D721Med (cell line): ENCODE data around the gene NEU4.

Experiments used
- DNase-seq: peaks from one replicate; pipeline ENCODE4 v3.0.0; 2011; ENCODE audit warnings: low spot score; ENCODE audit not compliant: insufficient read length
- FAIRE-seq: peaks from 2 replicates; lab custom pipeline; 2011; peaks lifted over from hg19 to GRCh38; lab: Jason Lieb, UNC
- CTCF ChIP-seq: IDR thresholded peaks from 2 replicates; pipeline ENCODE4 v1.5.1; 2012; ENCODE audit warnings: mild to moderate bottlenecking, control low read depth; ENCODE audit not compliant: insufficient read depth; ENCODE audit errors: missing control alignments

Gene NEU4

GRCh38 chr2:241770936-241771285 lies 38.1 kb upstream of the NEU4 start:
- no peak for TF ChIP-seq CTCF
- DNase-seq = peak; percentile 47
- FAIRE-seq = no peak

- peak; percentile 98 for DNase-seq
- no peak for FAIRE-seq
Observed at GRCh38 chr2:241771286-241772062, 37.5 kb upstream of the NEU4 start.

GRCh38 chr2:241772063-241772499 lies 36.9 kb upstream of the NEU4 start:
- DNase-seq (no peak), FAIRE-seq (no peak)
- TF ChIP-seq CTCF = no peak

More at GRCh38 chr2:241771286-241772062, 37.5 kb upstream of the NEU4 start:
- no peak for TF ChIP-seq CTCF

GRCh38 chr2:241773511-241774418 lies 35.2 kb upstream of the NEU4 start:
- no peak for TF ChIP-seq CTCF
- DNase-seq (no peak), FAIRE-seq (no peak)

- no peak for FAIRE-seq
- no peak for TF ChIP-seq CTCF
- DNase-seq = no peak
Observed at GRCh38 chr2:241774419-241775222, 34.4 kb upstream of the NEU4 start.

GRCh38 chr2:241775223-241776177 lies 33.5 kb upstream of the NEU4 start:
- FAIRE-seq (no peak), DNase-seq (peak; percentile 10)
- no peak for TF ChIP-seq CTCF
